H1 (cell line): ENCODE results near the gene PRSS3. TPM values are rescaled to one million over a fixed set of nuclear protein-coding genes. Genes with fewer than 3 reads are reported as not detected.

ENCODE experiments used
- CTCF ChIA-PET: fragments of 300-600 bp; sonication (Branson Sonifier 250); formaldehyde crosslinking; loops from one replicate; lab custom pipeline; 2021; ENCODE audit not compliant: partially characterized antibody; lab: Charles Lee
- POLR2A ChIA-PET: fragments of 300-600 bp; sonication (Branson Sonifier 250); formaldehyde crosslinking; loops from one replicate; lab custom pipeline; 2021; ENCODE audit warnings: inconsistent platforms; ENCODE audit not compliant: partially characterized antibody; lab: Charles Lee
- DNase-seq, 2 experiments: peaks; one replicate each; pipeline versions ENCODE4 v3.0.0 to v3.0.0-alpha.2; 2010 to 2022; ENCODE audit warnings: low spot score in 2 of 2, low read depth in 1 of 2, mixed read lengths in 1 of 2
- FAIRE-seq: peaks from 2 replicates; lab custom pipeline; 2011; peaks lifted over from hg19 to GRCh38; lab: Jason Lieb, UNC
- H2AFZ ChIP-seq: 2 replicates; pipeline ENCODE4 v1.8.1; 2012; ENCODE audit warnings: low read length, inconsistent platforms
- H2AK5ac ChIP-seq: 2 replicates; pipeline ENCODE4 v1.6.1; 2013; ENCODE audit warnings: low read depth, low read length
- H2BK120ac ChIP-seq: replicated peaks from 2 replicates; pipeline ENCODE3; 2013; ENCODE audit warnings: low read depth, low read length, inconsistent platforms
- H2BK12ac ChIP-seq: 2 replicates; pipeline ENCODE4 v1.6.1; 2013; ENCODE audit warnings: low read depth, low read length
- H2BK15ac ChIP-seq: 2 replicates; pipeline ENCODE4 v1.6.1; 2013; ENCODE audit warnings: low read length
- H2BK20ac ChIP-seq: 2 replicates; pipeline ENCODE4 v1.6.1; 2013; ENCODE audit warnings: low read length
- H2BK5ac ChIP-seq: 2 replicates; pipeline ENCODE4 v1.6.1; 2013; ENCODE audit warnings: low read depth, low read length
- H3K14ac ChIP-seq: 2 replicates; pipeline ENCODE4 v1.6.1; 2013; ENCODE audit warnings: inconsistent platforms; ENCODE audit not compliant: insufficient read length
- H3K18ac ChIP-seq: 2 replicates; pipeline ENCODE4 v1.6.1; 2013; ENCODE audit warnings: low read length; ENCODE audit errors: extremely low read depth
- H3K23ac ChIP-seq: 2 replicates; pipeline ENCODE4 v1.6.1; 2013; ENCODE audit warnings: inconsistent platforms; ENCODE audit not compliant: insufficient read length
- H3K23me2 ChIP-seq: 2 replicates; pipeline ENCODE4 v1.6.1; 2013; ENCODE audit warnings: low read depth, low read length
- H3K27ac ChIP-seq: 2 replicates; pipeline ENCODE4 v1.6.1; 2011; ENCODE audit warnings: low read depth, low read length, inconsistent platforms
- H3K27me3 ChIP-seq, 4 experiments: replicated peaks in 1 of 4; 1 replicate in 1 of 4; 2 replicates in 3 of 4; pipeline versions ENCODE4 v1.6.1 to v1.8.1; 2011 to 2013; ENCODE audit warnings: low read length in 3 of 4, mild to moderate bottlenecking in 3 of 4, inconsistent platforms in 2 of 4, mixed read lengths in 2 of 4, moderate library complexity in 1 of 4; ENCODE audit not compliant: control insufficient read depth in 3 of 4, insufficient read depth in 3 of 4; ENCODE audit errors: extremely low read depth in 1 of 4
- H3K36me3 ChIP-seq, 4 experiments: 2 replicates each; pipeline versions ENCODE4 v1.6.1 to v1.8.1; 2011 to 2013; ENCODE audit warnings: mild to moderate bottlenecking in 4 of 4, low read length in 3 of 4, moderate library complexity in 2 of 4, control low read depth in 1 of 4, inconsistent platforms in 1 of 4; ENCODE audit not compliant: insufficient read depth in 4 of 4, control insufficient read depth in 2 of 4
- H3K4ac ChIP-seq: replicated peaks from 2 replicates; pipeline ENCODE3; 2013; ENCODE audit warnings: low read length, low read depth, mixed read lengths, inconsistent platforms; ENCODE audit not compliant: insufficient read length
- H3K4me1 ChIP-seq, 4 experiments: replicated peaks in 1 of 4; 1 replicate in 1 of 4; 2 replicates in 3 of 4; pipeline versions ENCODE4 v1.6.1 to v1.8.1; 2011 to 2013; ENCODE audit warnings: low read length in 3 of 4, inconsistent platforms in 2 of 4, mixed read lengths in 1 of 4; ENCODE audit not compliant: insufficient read depth in 4 of 4, control insufficient read depth in 3 of 4
- H3K4me2 ChIP-seq, 2 experiments: 2 replicates each; pipeline versions ENCODE4 v1.6.1 to v1.8.1; 2011 to 2013; ENCODE audit warnings: low read depth in 2 of 2, low read length in 2 of 2, control low read depth in 1 of 2, inconsistent platforms in 1 of 2, mild to moderate bottlenecking in 1 of 2; ENCODE audit not compliant: insufficient read depth in 1 of 2
- H3K4me3 ChIP-seq, 4 experiments: fragments of 200-600, 300-600 bp in 1 of 4; sonication (generic), shearing (Covaris generic), sonication (Bioruptor Twin) in 1 of 4; 2 replicates each; pipeline versions ENCODE4 v1.5.1 to v1.8.1; 2011 to 2016; ENCODE audit warnings: low read length in 4 of 4, low read depth in 3 of 4, control low read depth in 2 of 4, inconsistent platforms in 2 of 4, mild to moderate bottlenecking in 2 of 4, mixed read lengths in 1 of 4, moderate library complexity in 1 of 4; ENCODE audit not compliant: insufficient read depth in 2 of 4; ENCODE audit errors: extremely low read depth in 1 of 4
- H3K56ac ChIP-seq: replicated peaks from 2 replicates; pipeline ENCODE3; 2013; ENCODE audit warnings: low read depth, mild to moderate bottlenecking, mixed read lengths, low read length, inconsistent platforms; ENCODE audit not compliant: insufficient read length
- H3K79me1 ChIP-seq: 2 replicates; pipeline ENCODE4 v1.6.1; 2013; ENCODE audit warnings: low read depth, low read length, control low read depth
- H3K79me2 ChIP-seq, 2 experiments: 2 replicates each; pipeline versions ENCODE4 v1.6.1 to v1.8.1; 2012 to 2013; ENCODE audit warnings: low read length in 2 of 2, mild to moderate bottlenecking in 2 of 2, inconsistent platforms in 1 of 2; ENCODE audit not compliant: insufficient read depth in 2 of 2, control insufficient read depth in 1 of 2
- H3K9ac ChIP-seq, 4 experiments: replicated peaks in 1 of 4; 1 replicate in 1 of 4; 2 replicates in 3 of 4; pipeline versions ENCODE4 v1.6.1 to v1.8.1; 2011 to 2013; ENCODE audit warnings: low read depth in 3 of 4, low read length in 3 of 4, control low read depth in 2 of 4, mild to moderate bottlenecking in 2 of 4, moderate library complexity in 2 of 4, inconsistent platforms in 1 of 4; ENCODE audit errors: extremely low read depth in 1 of 4
- H3K9me3 ChIP-seq, 2 experiments: 2 replicates each; pipeline versions ENCODE4 v1.6.1 to v1.8.1; 2012 to 2013; ENCODE audit warnings: mild to moderate bottlenecking in 2 of 2, moderate library complexity in 2 of 2, control low read depth in 1 of 2, inconsistent platforms in 1 of 2, low read depth in 1 of 2, low read length in 1 of 2, mixed read lengths in 1 of 2; ENCODE audit not compliant: insufficient read depth in 2 of 2
- H4K20me1 ChIP-seq, 2 experiments: replicated peaks in 1 of 2; 2 replicates each; pipeline versions ENCODE3 to v1.8.1; 2011 to 2013; ENCODE audit warnings: inconsistent platforms in 2 of 2, low read length in 2 of 2, mild to moderate bottlenecking in 1 of 2; ENCODE audit not compliant: insufficient read depth in 2 of 2, control insufficient read depth in 1 of 2
- H4K5ac ChIP-seq: 2 replicates; pipeline ENCODE4 v1.6.1; 2013; ENCODE audit warnings: low read length, low read depth, mixed read lengths, inconsistent platforms; ENCODE audit not compliant: insufficient read length
- H4K8ac ChIP-seq: 2 replicates; pipeline ENCODE4 v1.8.0; 2013; ENCODE audit warnings: mild to moderate bottlenecking, moderate library complexity, low read length, inconsistent platforms; ENCODE audit not compliant: insufficient read depth; ENCODE audit errors: extremely low read depth
- H4K91ac ChIP-seq: replicated peaks from 2 replicates; pipeline ENCODE3; 2013; ENCODE audit warnings: low read length, mixed read lengths, inconsistent platforms; ENCODE audit not compliant: insufficient read length
- EGR1 ChIP-seq: IDR thresholded peaks from 2 replicates; pipeline ENCODE4 v1.6.1; 2011; ENCODE audit warnings: low read depth, low read length, borderline replicate concordance
- RBBP5 ChIP-seq: IDR thresholded peaks from 2 replicates; pipeline ENCODE4 v1.7.1; 2012; ENCODE audit warnings: low read depth, mild to moderate bottlenecking, inconsistent platforms, low read length, moderate library complexity, borderline replicate concordance
- WGBS, 2 experiments: shearing (Covaris generic) in 1 of 2; methylation state at CpG; one replicate each; pipeline versions ENCODE4 v1.1.6 to v1.1.7; 2013 to 2015; ENCODE audit warnings: low lambda C conversion rate in 2 of 2, mixed read lengths in 2 of 2, inconsistent platforms in 1 of 2, low coverage in 1 of 2, missing lambda C conversion rate in 1 of 2; ENCODE audit not compliant: insufficient replicate concordance in 2 of 2, insufficient coverage in 1 of 2, insufficient read length in 1 of 2; ENCODE audit errors: extremely low coverage in 1 of 2, missing lambda C conversion rate in 1 of 2; 5-methylcytosine and 5-hydroxymethylcytosine counted together
- polyA plus RNA-seq, 7 experiments: library from polyadenylated mRNA; depleted of rRNA in 3 of 7; stranded (reverse) in 5 of 7; unstranded in 2 of 7; fragments of >200 nt in 5 of 7; fragments of 200-250 nt in 2 of 7; gene quantifications; 1 replicate in 5 of 7; 2 replicates in 1 of 7; 4 replicates in 1 of 7; pipeline versions ENCODE4 v1.2.1 to v1.2.3, GENCODE V29; 2011 to 2013; ENCODE audit warnings: missing spikeins in 2 of 7, mixed read lengths in 2 of 7
- total RNA-seq: library from RNA; stranded (reverse); fragmentation: NEBNext Ultra II Directional; extraction: Animal tissue kit (Norgen Biotek cat#: 25700); gene quantifications from 2 replicates; pipeline ENCODE4 v1.2.1, GENCODE V29; 2021

The PRSS3 gene
- total and polyA plus RNA-seq, 2 of the 8 experiments (the other 6 are each of a cell fraction or from before 2014, with no cell fraction given): 0.12 TPM; not detected in 1

DNA sequence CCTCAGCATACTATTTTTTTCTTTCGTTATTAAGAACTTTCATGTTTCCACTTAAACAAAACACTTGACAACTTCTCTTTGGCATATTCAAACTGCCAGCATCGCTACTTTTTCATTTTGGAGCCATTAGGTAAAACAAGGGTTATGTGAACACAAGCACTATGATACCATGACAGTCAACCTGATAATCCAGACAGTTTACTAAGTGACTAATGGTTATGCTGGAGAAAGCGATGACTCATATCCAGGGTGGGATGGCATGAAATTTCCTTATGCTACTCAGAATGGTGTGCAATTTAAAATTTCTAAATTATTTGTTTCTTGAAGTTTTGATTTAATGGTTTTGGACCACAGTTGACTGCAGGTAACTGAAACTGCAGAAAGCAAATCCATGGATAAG, 29.9 kb upstream of the PRSS3 start:
- Histone ChIP-seq H3K18ac (no peak overlapping the region), H3K27ac (no peak overlapping the region), H3K14ac (no peak overlapping the region), H3K27me3 (no peaks in the 10 kb centered on the region), H3K4me1 (no peaks in the 10 kb centered on the region), H2AK5ac (no peak overlapping the region), H2AFZ (no peak overlapping the region), H4K20me1 (no peaks in the 10 kb centered on the region), H4K5ac (no peak overlapping the region), H3K4me2 (no peak overlapping the region), H3K79me2 (no peaks in the 10 kb centered on the region), H4K91ac (no peak overlapping the region), H3K4ac (no peak overlapping the region), H2BK5ac (no peak overlapping the region), H3K9ac (no peak overlapping the region), H2BK12ac (no peak overlapping the region), H3K4me3 (no peak overlapping the region), H2BK20ac (no peak overlapping the region), H3K36me3 (no peaks in the 10 kb centered on the region), H3K79me1 (no peaks in the 10 kb centered on the region), H3K9me3 (no peaks in the 10 kb centered on the region), H2BK15ac (no peak overlapping the region), H2BK120ac (no peak overlapping the region), H4K8ac (no peak overlapping the region), H3K56ac (no peak overlapping the region), H3K23ac (no peak overlapping the region), H3K23me2 (no peaks in the 10 kb centered on the region)
- no peak for TF ChIP-seq EGR1
- TF ChIP-seq RBBP5: no peak
- no peak for DNase-seq
- WGBS, 2 experiments: 90% methylated on average over 3 of the region's 3 CpGs; no CpG with 5 or more reads in 1 of the 2 experiments
- no peak for FAIRE-seq
- CTCF ChIA-PET: no interaction called here
- POLR2A ChIA-PET: no interaction called here
